Endothelial cell of umbilical vein (primary cell): ENCODE measurements around the gene PLOD2.

Experiments used
- EZH2 ChIP-seq: IDR thresholded peaks from 2 replicates; pipeline ENCODE4 v1.6.1; 2012; ENCODE audit warnings: borderline replicate concordance, low read depth, mild to moderate bottlenecking, moderate library complexity, low read length, inconsistent platforms; ENCODE audit not compliant: severe bottlenecking
- GATA2 ChIP-seq: IDR thresholded peaks from 2 replicates; pipeline ENCODE4 v1.7.0; 2011; ENCODE audit warnings: low read depth, mild to moderate bottlenecking, moderate library complexity, mixed read lengths, low read length; ENCODE audit not compliant: insufficient read length, insufficient read depth
- JUN ChIP-seq: IDR thresholded peaks from 2 replicates; pipeline ENCODE4 v1.6.1; 2011; ENCODE audit warnings: borderline replicate concordance, low read depth; ENCODE audit not compliant: insufficient read length, insufficient read depth
- MYC ChIP-seq: IDR thresholded peaks from one replicate; pipeline ENCODE4 v1.6.1; 2011; ENCODE audit warnings: mild to moderate bottlenecking, low read depth, low read length
- POLR2A ChIP-seq: IDR thresholded peaks from 2 replicates; pipeline ENCODE4 v1.6.1; 2012; ENCODE audit warnings: low read depth, mild to moderate bottlenecking, control low read depth, low read length
- POLR2AphosphoS5 ChIP-seq: IDR thresholded peaks from 2 replicates; pipeline ENCODE4 v1.6.1; 2012; ENCODE audit warnings: low read depth, mild to moderate bottlenecking, control low read depth, low read length, moderate library complexity; ENCODE audit not compliant: insufficient read depth
- TF ChIP-seq, protein P1 (sequence below), 2 donors: IDR thresholded peaks; 1 replicate in 1 of 2; 2 replicates in 1 of 2; pipeline ENCODE4 v1.5.1; 2011; ENCODE audit warnings: low read length in 2 of 2, mild to moderate bottlenecking in 2 of 2, moderate library complexity in 2 of 2, control low read depth in 1 of 2, inconsistent platforms in 1 of 2, low read depth in 1 of 2; ENCODE audit not compliant: insufficient read depth in 1 of 2; ENCODE audit errors: extremely low read depth in 1 of 2
- TF ChIP-seq, protein P2 (sequence below): IDR thresholded peaks from 2 replicates; pipeline ENCODE4 v1.6.1; 2011; ENCODE audit not compliant: insufficient read depth, insufficient read length

DNA sequence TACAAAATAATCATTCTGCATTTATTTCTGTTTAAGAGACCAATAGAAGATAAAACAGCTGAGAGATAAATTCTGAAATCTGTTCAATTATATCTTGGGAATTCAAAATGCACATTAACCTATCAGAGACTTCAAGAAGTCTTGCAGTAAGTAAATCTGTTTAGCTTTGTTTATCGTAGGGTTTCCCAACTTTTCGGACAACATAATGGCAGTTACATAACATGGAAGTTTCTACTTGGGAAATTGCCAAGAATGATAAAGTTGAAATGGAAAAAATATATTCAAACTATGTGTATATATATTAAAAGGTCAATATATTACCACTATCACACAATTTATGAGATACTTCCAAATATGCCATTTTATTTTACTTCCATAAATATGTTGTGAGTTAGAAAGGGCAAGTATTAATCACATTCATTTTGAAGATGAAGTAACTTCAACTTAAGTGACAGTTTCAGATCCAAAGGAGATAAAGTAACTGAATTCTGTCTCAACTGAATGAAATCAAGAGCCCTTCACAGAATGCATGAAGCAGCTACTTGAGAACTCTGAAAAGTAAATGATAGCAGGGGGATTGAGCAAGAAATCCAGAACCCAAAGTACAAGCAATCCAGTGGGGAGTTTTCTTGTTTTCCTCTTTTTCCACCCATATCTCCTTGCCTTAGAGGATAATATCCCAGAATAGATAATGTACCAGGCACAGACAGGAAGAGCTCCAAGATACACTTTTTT is 108.8 kb downstream of the PLOD2 start:
- TF ChIP-seq, protein P1, sequence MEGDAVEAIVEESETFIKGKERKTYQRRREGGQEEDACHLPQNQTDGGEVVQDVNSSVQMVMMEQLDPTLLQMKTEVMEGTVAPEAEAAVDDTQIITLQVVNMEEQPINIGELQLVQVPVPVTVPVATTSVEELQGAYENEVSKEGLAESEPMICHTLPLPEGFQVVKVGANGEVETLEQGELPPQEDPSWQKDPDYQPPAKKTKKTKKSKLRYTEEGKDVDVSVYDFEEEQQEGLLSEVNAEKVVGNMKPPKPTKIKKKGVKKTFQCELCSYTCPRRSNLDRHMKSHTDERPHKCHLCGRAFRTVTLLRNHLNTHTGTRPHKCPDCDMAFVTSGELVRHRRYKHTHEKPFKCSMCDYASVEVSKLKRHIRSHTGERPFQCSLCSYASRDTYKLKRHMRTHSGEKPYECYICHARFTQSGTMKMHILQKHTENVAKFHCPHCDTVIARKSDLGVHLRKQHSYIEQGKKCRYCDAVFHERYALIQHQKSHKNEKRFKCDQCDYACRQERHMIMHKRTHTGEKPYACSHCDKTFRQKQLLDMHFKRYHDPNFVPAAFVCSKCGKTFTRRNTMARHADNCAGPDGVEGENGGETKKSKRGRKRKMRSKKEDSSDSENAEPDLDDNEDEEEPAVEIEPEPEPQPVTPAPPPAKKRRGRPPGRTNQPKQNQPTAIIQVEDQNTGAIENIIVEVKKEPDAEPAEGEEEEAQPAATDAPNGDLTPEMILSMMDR (IDR thresholded peaks at IDR 0.05; ENCODE audit: extremely low read depth in 1 of 2, insufficient read depth in 1 of 2, low read depth in 1 of 2, low read length in 2 of 2): no peak
- TF ChIP-seq POLR2A (no peak), GATA2 (no peak), MYC (no peak), POLR2AphosphoS5 (no peak), EZH2 (no peak), JUN (no peak)
- TF ChIP-seq, protein P2, sequence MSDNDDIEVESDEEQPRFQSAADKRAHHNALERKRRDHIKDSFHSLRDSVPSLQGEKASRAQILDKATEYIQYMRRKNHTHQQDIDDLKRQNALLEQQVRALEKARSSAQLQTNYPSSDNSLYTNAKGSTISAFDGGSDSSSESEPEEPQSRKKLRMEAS: no peak
